ENCODE data around the gene TMEM63B. TPM values are rescaled to one million over a fixed set of nuclear protein-coding genes. Genes with fewer than 3 reads are reported as not detected.

The TMEM63B gene
- total RNA-seq, 4 donors from 2014 or later, result 17.0 to 23.4 (median 20.6) TPM

GRCh38 chr6:44198684-44199083 is 71.3 kb downstream of the TMEM63B start:
- no peak for TF ChIP-seq CTCF (IDR thresholded peaks at IDR 0.05)
- DNase-seq (ENCODE audit: low spot score) (no peak), ATAC-seq (ENCODE audit: low FRiP score) (no peak)

- DNase-seq (ENCODE audit: low spot score) (no peak), ATAC-seq (ENCODE audit: low FRiP score) (no peak)
- TF ChIP-seq CTCF (IDR thresholded peaks at IDR 0.05), result no peak
Observed at GRCh38 chr6:44199883-44200282, 72.5 kb downstream of the TMEM63B start.

- DNase-seq (ENCODE audit: low spot score) (no peak), ATAC-seq (ENCODE audit: low FRiP score) (no peak)
- TF ChIP-seq CTCF (IDR thresholded peaks at IDR 0.05), result no peak
Observed at GRCh38 chr6:44201200-44201599, 73.8 kb downstream of the TMEM63B start.

GRCh38 chr6:44201638-44202303 is 74.4 kb downstream of the TMEM63B start:
- ATAC-seq (ENCODE audit: low FRiP score) (no peak), DNase-seq (ENCODE audit: low spot score) (no peak)
- TF ChIP-seq CTCF (IDR thresholded peaks at IDR 0.05), result no peak

GRCh38 chr6:44202332-44202971 is 75.1 kb downstream of the TMEM63B start:
- DNase-seq (ENCODE audit: low spot score) (no peak), ATAC-seq (ENCODE audit: low FRiP score) (no peak)
- no peak for TF ChIP-seq CTCF (IDR thresholded peaks at IDR 0.05)

GRCh38 chr6:44202972-44203750 is 75.8 kb downstream of the TMEM63B start:
- no peak for DNase-seq (ENCODE audit: low spot score)
- no peak for ATAC-seq (ENCODE audit: low FRiP score)
- no peak for TF ChIP-seq CTCF (IDR thresholded peaks at IDR 0.05)
